KG1 (cell line): ENCODE results near the gene TIMMDC1.
"Not testable (repeated sequence)": the region's sequence is repeated elsewhere in the genome, so short reads cannot be mapped to it uniquely, and the experiment has no call there.

Experiments
- DNase-seq: peaks from one replicate; lab custom pipeline; 2025; lab: John Stamatoyannopoulos, UW

Gene TIMMDC1

DNA sequence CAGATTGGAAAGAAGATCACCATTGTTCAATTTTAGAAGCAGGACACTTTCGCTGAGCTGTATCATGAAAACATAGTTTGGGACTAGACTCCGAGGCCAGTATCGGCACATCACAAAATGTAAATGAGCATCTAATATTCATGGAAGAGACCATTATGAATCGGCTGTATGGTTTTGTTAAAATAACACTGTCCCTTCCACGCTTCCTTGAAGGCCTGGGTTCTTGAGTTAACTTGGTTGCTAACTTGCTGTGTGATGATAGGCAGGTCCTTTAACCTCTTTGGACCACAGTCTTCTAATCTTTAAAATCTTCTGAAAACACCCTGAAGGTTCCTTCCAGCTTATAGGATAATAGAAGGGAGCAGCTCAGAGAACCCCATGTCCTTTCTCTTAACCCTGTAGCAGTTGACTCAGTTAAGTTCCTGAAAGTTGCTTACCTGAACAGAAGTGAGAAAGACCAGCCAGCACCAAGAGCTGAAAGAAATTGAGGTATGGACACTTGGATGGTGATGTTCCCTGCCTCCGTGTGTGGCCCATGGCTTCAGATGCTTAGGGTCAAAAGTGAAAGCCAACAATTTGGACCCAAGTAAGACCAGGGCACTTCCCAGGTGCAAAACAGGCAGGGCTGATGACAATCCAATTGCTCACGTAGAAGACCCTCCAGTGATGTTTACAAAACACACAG, 59.0 kb downstream of the TIMMDC1 start:
- DNase-seq: no peak

DNA sequence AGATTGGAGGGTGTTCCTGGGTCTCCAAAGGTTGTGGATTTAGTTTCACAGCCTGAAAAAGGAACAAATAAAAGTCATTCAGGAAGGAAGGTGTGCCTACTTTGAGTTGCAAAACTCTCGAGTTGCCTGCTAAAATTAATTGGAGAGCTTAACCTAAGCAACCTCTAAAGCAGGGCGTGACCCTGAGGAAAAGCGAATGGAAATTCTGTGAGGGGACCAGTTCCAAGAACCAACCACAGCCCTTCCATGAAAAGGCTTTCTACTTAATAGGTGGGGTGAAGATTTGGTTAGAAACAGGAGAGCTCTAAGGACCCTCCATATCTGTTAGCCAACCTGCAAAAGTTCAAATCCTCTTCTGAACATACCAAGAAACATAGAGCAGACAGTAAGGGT, 59.5 kb downstream of the TIMMDC1 start:
- DNase-seq: no peak

GRCh38 chr3:119558626-119559317, 60.4 kb downstream of the TIMMDC1 start:
- no peak for DNase-seq

- DNase-seq: no peak
Observed at GRCh38 chr3:119559441-119559963, 61.2 kb downstream of the TIMMDC1 start, which contains the start of gene CD80. TSS of gene CD80 (minus strand) at chr3:119559614. CDS start at chr3:119557728, 1,886 bp downstream.

DNA sequence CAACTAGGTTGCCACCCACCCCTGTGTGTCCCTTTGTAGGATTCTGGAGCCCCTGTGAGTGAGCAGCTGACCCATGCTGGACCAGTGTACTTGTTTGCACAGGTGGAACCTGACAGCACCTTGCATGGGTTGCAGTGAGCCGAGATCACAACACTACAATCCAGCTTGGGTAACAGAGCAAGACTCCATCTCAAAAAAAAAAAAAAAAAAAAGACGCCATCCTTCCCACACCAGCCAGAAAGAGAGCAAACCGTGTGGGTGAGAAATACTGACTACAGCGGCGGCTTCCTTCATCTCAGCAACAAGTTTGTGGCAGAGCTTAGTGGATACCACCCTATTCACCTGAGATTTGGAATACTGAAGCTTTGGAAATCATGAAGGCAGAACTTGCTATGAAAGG, 61.8 kb downstream of the TIMMDC1 start:
- no peak for DNase-seq

DNA sequence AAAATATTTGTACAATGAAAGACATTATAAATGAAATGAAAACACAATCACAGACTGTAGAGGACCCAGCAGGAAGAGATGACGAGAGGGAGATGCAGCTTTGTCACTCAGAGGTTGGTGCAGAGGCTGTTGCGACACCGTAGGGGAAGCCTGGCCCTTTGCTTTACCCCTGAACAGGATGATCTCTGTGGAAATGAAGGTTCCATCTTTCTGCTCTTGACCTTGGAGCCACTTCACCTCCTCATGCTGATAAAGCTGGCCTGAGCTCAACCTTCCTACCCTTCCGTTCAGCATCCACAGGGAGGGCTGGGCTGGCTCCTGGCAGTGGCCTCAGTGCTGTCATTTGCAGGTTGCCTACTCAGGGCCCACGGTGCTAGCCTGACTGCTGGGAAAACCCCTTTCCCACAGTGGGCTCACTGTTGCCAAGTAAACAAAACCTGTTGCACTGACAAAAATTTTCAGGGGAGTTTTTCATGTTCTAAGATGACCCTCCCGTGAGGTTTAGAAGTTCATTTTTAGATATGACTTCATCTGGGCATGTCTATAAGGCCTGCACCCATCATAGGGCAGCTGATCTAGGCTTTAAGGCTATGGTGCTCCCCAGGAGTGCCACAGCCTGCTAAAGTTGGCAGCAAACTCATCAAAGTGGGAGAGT, 64.1 kb downstream of the TIMMDC1 start:
- DNase-seq: no peak

DNA sequence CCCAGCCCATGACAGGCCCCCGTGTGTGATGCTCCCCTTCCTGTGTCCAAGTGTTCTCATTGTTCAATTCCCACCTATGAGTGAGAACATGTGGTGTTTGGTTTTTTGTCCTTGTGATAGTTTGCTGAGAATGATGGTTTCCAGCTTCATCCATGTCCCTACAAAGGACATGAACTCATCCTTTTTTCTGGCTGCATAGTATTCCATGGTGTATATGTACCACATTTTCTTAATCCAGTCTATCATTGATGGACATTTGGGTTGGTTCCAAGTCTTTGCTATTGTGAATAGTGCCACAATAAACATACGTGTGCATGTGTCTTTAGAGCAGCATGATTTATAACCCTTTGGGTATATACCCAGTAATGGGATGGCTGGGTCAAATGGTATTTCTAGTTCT, 65.0 kb downstream of the TIMMDC1 start:
- not testable (repeated sequence) for DNase-seq

DNA sequence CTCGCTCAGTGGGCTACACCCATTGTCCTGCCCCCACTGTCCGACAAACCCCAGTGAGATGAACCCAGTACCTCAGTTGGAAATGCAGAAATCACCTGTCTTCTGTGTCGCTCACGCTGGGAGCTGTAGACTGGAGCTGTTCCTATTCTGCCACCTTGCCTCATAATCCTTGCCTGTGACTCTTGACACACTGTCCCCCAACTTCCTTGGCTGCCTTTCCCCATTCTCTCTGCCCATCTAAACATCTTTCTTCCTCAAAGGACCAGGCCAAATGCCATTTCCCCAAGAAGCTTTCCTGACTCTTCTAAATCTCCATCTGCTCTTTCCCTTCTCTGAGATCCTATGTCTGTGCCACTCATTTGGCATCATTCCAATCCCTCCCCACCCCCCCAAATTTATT, 70.8 kb downstream of the TIMMDC1 start:
- no peak for DNase-seq

DNA sequence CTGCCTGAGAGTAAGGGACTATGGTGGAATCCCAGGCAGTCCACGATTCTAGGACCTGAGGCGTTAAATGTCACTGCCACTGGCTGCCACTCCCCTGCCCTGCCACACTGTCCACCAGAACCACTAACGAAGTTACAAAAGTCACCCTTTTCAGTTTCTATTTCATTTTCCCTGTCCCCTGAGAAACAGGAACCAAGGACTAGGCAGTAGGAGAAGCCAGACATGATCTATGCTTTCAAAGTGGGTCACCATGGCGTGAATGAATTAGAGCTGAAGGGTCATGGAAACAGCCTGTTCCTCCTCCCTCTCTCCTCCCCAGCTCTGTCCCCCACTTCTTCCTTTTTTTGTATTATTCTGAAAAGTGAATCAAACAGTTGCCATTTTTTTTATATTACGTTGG, 71.9 kb downstream of the TIMMDC1 start:
- no peak for DNase-seq

GRCh38 chr3:119571230-119571629, 72.9 kb downstream of the TIMMDC1 start:
- no peak for DNase-seq

GRCh38 chr3:119571688-119572087, 73.3 kb downstream of the TIMMDC1 start:
- no peak for DNase-seq
